ENCODE data around the gene CARMIL1. TPM values are rescaled to one million over a fixed set of nuclear protein-coding genes. Genes with fewer than 3 reads are reported as not detected.

Gene CARMIL1
- total RNA-seq, 1 donor from 2014 or later = 15.7 TPM

GRCh38 chr6:25601800-25602673 is 322.9 kb downstream of the CARMIL1 start:
- Mint-ChIP-seq H3K27ac (no peak overlapping the region), H3K4me3 (no peak overlapping the region), H3K4me1 (peaks cover 40% of the 10 kb centered on the region), H3K9me3 (no peaks in the 10 kb centered on the region), H3K27me3 (ENCODE audit: low read depth) (no peaks in the 10 kb centered on the region), H3K36me3 (peaks cover 3% of the 10 kb centered on the region)
- DNase-seq (ENCODE audit: low spot score in 2 of 2, unreplicated experiment in 2 of 2) = no peak
- TF ChIP-seq, protein P1, sequence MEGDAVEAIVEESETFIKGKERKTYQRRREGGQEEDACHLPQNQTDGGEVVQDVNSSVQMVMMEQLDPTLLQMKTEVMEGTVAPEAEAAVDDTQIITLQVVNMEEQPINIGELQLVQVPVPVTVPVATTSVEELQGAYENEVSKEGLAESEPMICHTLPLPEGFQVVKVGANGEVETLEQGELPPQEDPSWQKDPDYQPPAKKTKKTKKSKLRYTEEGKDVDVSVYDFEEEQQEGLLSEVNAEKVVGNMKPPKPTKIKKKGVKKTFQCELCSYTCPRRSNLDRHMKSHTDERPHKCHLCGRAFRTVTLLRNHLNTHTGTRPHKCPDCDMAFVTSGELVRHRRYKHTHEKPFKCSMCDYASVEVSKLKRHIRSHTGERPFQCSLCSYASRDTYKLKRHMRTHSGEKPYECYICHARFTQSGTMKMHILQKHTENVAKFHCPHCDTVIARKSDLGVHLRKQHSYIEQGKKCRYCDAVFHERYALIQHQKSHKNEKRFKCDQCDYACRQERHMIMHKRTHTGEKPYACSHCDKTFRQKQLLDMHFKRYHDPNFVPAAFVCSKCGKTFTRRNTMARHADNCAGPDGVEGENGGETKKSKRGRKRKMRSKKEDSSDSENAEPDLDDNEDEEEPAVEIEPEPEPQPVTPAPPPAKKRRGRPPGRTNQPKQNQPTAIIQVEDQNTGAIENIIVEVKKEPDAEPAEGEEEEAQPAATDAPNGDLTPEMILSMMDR (IDR thresholded peaks at IDR 0.05; ENCODE audit: unreplicated experiment) = peak; percentile 56

GRCh38 chr6:25602674-25602982 is 323.5 kb downstream of the CARMIL1 start:
- Mint-ChIP-seq H3K36me3 (peaks cover 2% of the 10 kb centered on the region), H3K27ac (no peak overlapping the region), H3K27me3 (ENCODE audit: low read depth) (no peaks in the 10 kb centered on the region), H3K4me3 (no peak overlapping the region), H3K4me1 (peaks cover 37% of the 10 kb centered on the region), H3K9me3 (no peaks in the 10 kb centered on the region)
- TF ChIP-seq, protein P1 (IDR thresholded peaks at IDR 0.05; ENCODE audit: unreplicated experiment) = no peak
- DNase-seq (ENCODE audit: low spot score in 2 of 2, unreplicated experiment in 2 of 2) = no peak

DNA sequence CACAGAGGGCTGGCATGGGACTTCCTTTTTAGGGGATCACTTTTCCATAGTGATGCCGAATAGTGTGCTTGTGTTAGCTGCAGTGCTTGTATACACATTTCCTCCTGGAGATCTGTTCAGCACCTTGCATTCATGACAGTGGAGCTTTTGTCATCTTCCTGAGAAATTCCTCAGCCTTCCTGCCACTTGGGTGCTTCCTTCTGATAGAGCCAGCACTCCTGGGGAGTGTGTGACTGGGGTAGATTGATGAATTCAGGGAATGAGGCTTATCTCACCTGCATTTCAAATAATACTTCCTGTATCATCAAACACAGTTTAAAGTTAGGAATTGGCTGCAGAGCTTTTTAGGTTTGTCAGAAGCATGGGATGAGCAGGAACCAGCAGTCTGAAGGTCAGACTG is 324.1 kb downstream of the CARMIL1 start:
- no peaks in the 10 kb centered on the region for H3K27me3 Mint-ChIP-seq (ENCODE audit: low read depth)
- no peak overlapping the region for H3K4me3 Mint-ChIP-seq
- H3K4me1 Mint-ChIP-seq = peaks cover 35% of the 10 kb centered on the region
- peaks cover 1% of the 10 kb centered on the region for H3K36me3 Mint-ChIP-seq
- H3K9me3 Mint-ChIP-seq = no peaks in the 10 kb centered on the region
- no peak overlapping the region for H3K27ac Mint-ChIP-seq
- no peak for DNase-seq (ENCODE audit: low spot score in 2 of 2, unreplicated experiment in 2 of 2)
- TF ChIP-seq, protein P1 (IDR thresholded peaks at IDR 0.05; ENCODE audit: unreplicated experiment) = no peak

DNA sequence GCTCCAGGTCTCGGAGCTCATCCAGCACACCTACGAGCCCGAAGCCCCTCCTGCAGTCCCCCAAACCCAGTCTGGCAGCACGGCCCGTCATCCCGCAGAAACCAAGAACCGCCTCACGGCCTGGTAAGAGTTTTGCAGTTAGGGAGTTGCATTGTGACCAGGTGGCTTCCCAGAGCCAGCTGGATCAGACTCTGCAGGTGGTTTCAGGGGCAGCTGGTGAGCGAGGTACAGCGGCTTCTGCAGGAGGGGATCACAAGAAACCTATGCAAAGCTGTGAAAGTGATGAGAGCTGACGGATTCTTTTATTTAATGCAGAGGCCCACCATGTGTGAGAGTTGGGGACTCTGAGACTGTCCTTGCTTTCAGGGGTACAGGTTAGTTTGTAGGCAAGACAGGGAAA is 327.0 kb downstream of the CARMIL1 start:
- Mint-ChIP-seq H3K9me3 (no peaks in the 10 kb centered on the region), H3K4me1 (peaks cover 14% of the 10 kb centered on the region), H3K27me3 (ENCODE audit: low read depth) (no peaks in the 10 kb centered on the region), H3K4me3 (no peak overlapping the region), H3K36me3 (peaks cover 4% of the 10 kb centered on the region), H3K27ac (no peak overlapping the region)
- no peak for DNase-seq (ENCODE audit: low spot score in 2 of 2, unreplicated experiment in 2 of 2)
- TF ChIP-seq, protein P1 (IDR thresholded peaks at IDR 0.05; ENCODE audit: unreplicated experiment) = no peak

GRCh38 chr6:25608558-25609174 is 329.5 kb downstream of the CARMIL1 start:
- no peak for DNase-seq (ENCODE audit: low spot score in 2 of 2, unreplicated experiment in 2 of 2)
- no peak overlapping the region for H3K27ac Mint-ChIP-seq
- peaks cover 4% of the 10 kb centered on the region for H3K4me1 Mint-ChIP-seq
- no peak overlapping the region for H3K4me3 Mint-ChIP-seq
- no peaks in the 10 kb centered on the region for H3K9me3 Mint-ChIP-seq
- TF ChIP-seq, protein P1 (IDR thresholded peaks at IDR 0.05; ENCODE audit: unreplicated experiment) = no peak
- peaks cover 4% of the 10 kb centered on the region for H3K36me3 Mint-ChIP-seq
- no peaks in the 10 kb centered on the region for H3K27me3 Mint-ChIP-seq (ENCODE audit: low read depth)

Measured in mesothelial cell of epicardium (in vitro differentiated cells).